Jurkat, Clone E6-1 (cell line): Measurements from ENCODE around the gene NIT1.

Experiments
- DNase-seq: peaks from one replicate; pipeline ENCODE4 v3.0.0-alpha.2; 2011; ENCODE audit warnings: low read depth, low spot score
- H3K4me3 ChIP-seq: 2 replicates; pipeline ENCODE4 v1.5.1; 2011; ENCODE audit warnings: mild to moderate bottlenecking, low read length, control low read depth, moderate library complexity

NIT1 gene

DNA sequence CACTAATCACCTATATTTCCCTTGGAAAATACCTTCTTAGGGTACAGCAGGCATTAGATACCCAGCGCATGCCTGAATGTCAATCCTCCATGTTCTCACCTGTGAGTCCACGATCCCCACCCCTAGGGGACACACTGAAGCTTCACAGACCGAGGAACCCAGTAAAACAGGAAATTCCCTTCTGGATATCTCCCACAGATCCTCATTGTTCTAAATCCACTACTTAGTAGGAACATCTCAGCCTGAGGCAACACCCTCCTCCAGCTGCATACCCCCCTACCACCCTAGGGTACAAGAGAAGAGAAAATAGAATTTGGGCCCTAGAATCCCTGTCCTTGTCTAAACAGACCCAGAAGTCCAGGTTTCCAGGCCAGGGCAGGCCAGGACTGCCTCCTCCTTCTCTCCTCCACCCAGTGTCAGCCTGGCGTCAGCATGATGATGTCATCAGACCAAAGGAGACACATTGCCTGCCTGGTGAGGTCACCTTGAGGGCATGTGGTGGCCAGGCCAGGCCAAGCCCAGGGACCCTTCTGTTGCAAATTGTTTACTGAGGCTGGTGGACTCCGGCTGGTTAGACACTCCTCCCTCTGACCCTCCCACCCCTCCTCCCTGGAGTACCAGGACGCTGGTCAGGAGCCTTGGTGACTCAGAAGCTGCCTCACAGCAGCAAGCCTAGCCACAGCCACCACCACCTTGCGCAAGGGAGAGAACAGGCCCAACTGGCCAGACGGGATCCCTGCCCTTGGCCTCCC is 34.7 kb upstream of the NIT1 start:
- no peak for DNase-seq
- H3K4me3 ChIP-seq = no peak overlapping the region

DNA sequence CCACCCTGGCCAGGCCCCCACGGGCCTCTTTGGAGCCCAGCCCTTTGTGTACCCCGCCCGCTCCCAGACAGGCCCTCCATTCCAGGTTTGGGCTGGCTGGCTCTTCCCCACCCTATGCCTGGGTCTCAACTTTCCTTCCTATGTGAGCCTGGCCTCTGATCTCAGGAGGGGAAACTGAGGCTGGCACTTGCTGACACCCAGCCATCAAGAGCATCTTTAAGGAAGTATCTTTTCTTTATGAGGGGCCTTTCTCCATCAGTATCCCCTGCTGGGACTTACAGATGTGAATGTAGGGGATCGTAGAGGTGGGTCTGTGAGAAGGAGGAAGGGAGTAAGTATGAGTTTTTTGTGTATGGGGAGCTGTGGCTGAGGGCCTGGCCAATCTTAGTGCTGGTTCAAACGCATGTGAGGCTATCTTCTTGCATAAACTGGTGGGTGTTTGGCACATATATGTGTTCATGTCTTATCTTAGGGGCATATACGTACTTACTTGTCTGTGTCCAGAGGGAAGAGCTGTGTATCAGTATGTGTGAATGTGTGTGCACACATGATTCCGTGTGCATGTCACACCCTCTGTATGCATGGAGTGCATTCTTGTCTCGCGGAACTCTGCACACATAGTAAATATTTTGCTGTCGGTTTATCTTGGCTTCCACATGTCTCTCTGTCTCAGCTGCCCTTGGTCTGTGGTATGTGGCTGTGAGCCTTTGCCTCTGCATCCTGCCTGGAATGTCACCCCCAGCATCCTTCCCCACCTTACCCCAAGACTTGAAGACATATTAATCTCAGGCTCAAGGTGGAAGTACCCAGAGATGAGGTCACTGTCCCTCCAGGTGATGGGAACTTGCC is 33.9 kb upstream of the NIT1 start:
- no peak for DNase-seq
- no peak overlapping the region for H3K4me3 ChIP-seq

DNA sequence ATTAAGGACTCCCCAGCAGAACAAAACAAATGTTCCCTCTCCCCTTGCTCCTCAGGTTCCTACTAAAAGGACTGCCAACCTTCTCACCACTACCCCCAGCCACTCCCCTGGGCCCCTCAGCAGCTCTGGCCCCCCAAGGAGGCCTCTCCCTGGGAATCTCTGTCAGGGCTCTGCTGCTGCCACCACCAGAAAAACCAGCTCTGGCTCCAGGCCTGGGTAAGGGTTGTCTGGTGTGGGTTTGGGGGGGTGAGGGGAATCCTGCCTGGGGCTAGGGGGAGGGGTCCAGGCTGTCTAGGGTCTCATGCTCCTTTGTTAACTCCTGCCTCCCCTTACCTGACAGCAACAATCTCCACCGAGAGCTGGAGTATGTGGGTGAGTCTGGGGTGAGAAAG is 33.3 kb upstream of the NIT1 start:
- DNase-seq = no peak
- no peak overlapping the region for H3K4me3 ChIP-seq

DNA sequence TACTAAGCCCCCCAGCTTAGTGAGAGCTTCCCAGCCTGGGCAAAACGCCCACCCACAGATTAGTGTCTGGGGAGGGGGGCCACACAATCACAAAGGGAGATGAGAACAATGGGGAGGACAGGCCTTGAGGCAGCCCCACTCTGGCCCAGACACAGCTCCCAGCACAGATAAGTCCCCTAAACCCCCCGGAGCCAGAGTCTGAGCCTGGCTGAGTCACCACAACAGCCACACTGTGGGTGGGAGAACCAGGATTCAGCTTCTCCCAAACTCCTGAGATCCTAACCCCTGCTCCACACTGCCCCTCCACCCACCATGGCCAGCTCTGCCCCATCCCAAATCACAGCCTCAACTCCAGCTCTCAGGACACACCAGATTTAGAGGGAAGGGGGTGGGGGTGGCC is 32.7 kb upstream of the NIT1 start:
- H3K4me3 ChIP-seq = no peak overlapping the region
- no peak for DNase-seq

DNA sequence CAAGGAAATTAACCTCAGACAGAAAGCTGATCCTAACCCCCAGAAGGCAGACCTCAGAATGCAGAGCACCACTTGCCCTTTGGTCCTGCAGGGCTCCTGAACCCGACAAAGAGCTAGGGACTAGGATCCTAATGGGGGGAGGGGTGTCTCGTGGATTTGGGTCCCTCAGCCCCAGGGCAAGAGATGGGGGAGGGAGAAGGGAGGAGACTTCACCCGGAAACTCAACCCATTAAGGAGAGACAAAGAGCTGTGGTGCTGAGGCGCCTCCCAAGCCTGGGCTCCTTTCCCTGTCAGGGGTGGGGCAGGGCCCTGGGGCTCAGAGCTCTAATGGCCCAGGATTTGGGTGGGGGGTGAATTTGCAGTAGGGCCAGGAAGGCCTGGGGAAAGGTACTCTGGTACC is 31.4 kb upstream of the NIT1 start:
- H3K4me3 ChIP-seq = no peak overlapping the region

DNA sequence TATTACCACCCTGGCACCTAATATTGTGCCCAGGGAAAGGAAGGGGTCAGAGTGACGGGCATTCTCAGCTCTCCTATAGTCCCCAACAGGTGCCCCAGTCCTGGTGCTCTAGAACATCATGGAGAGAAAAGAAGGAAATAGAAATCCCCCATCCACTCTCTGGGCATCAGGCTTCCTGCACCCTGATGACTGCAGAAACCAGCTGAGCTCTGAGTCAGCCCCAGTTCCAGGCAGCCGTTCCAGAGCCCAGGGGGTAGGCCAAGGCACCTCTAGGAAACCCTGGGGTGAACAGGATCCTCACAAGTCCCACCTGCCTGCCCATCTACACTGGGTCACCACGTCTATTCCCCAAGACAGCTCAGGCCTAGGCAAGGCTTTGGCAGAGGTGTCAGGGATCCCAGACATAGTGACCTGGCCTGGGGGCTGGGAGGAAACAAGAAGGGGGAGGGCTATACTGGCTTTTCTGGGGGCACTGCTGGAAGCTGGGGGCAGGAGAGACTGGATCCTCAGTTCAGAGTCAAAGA is 29.3 kb upstream of the NIT1 start:
- DNase-seq = no peak
- no peak overlapping the region for H3K4me3 ChIP-seq

More for the DNA sequence above, 31.4 kb upstream of the NIT1 start:
- no peak for DNase-seq

DNA sequence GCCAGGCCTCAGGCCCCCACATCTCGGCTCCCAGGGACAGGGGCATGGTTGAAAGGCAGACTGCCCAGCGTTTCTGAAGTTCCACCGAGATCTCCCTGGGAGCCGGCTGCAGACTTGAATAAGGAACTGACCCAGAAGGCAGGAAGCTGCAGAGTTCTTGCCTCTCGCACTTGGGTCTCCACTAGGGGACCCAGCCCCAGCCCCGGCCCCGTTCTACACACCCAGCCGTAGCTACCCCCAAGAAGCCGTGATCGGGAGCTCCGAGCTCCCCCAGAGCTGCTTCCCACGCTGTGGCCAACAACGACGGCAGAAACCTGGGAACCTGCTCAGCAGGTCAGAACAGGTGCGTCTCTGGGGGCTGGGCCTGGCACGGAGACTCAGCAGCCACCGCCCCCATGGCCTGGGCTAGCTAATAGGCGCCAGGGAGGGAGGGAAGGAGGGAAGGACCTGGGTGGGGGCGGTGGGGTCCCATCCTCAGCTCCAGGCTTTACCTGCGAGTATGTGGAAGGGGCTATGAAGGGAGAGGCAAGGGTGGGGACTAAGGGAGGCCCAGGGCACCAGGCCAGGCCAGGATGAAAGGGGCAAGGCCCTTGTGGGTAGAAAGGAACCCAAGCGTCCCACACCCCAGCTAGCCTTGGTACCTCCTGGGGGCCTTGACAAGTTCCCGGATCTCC is 28.5 kb upstream of the NIT1 start, which contains the start of gene NECTIN4:
NECTIN4 (minus strand) TSS at position 308 of the 674 bp plus-strand sequence; CDS start at position 46, 262 bp downstream.
- no peak within 1 kb of the TSS for H3K4me3 ChIP-seq
- DNase-seq = no peak

DNA sequence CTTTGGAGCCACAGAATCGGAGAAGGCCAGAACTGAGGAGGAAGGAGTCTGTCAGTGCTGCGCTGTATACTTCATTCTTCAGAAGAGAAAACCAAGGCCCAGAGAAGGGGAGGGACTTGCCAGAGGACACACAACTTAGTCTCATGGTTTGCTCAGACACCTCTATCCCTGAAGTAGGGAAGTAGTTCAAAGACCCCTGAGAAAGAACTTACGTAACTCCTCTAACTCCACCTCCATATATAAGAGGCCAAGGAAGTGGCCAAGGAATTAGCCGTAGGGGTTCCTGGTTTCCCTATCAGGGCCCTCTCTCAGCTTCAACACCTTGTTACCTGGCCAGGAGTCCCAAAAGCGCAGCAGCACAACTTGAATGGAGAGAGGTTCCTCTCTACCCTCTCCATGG is 28.0 kb upstream of the NIT1 start:
- no peak overlapping the region for H3K4me3 ChIP-seq
- no peak for DNase-seq

DNA sequence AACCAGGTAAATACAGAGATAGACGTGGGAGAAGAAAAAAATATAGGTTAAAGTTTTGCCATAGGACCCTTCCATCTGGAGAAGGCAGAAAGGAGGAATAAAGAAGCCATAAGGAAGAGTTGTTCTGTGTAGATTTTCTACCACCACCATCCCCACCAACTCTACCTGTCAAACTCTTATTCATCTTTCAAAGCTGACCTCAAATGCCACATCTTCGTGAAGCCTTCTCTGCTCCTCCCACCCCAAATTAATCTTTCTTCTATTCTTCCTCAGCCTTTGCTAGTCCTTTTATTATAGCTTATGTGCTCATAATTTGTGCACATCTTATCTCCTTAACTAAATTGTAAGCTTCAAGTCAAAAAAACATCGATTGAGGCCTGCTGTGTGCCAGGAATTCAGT is 27.3 kb upstream of the NIT1 start:
- DNase-seq = no peak
- H3K4me3 ChIP-seq = no peak overlapping the region

DNA sequence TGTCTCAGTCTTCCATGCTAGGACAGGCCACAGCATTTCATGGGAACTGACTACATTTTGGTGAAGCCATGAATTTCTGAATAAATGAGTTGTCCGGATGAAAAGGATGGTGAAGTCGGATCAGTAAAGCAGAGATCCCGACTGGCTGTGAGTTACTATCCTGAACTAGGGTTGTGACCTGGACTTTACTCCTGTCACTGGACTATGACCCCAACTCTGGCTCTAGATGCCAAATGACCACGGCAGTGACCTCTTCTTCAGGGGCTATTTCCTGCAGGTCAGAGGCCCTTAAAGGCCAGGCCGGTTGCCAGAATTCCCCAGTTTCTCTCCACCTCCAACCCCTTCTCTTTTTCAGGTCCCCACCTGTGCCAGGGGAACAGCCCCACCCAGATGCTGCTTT is 26.8 kb upstream of the NIT1 start:
- no peak overlapping the region for H3K4me3 ChIP-seq
- no peak for DNase-seq

DNA sequence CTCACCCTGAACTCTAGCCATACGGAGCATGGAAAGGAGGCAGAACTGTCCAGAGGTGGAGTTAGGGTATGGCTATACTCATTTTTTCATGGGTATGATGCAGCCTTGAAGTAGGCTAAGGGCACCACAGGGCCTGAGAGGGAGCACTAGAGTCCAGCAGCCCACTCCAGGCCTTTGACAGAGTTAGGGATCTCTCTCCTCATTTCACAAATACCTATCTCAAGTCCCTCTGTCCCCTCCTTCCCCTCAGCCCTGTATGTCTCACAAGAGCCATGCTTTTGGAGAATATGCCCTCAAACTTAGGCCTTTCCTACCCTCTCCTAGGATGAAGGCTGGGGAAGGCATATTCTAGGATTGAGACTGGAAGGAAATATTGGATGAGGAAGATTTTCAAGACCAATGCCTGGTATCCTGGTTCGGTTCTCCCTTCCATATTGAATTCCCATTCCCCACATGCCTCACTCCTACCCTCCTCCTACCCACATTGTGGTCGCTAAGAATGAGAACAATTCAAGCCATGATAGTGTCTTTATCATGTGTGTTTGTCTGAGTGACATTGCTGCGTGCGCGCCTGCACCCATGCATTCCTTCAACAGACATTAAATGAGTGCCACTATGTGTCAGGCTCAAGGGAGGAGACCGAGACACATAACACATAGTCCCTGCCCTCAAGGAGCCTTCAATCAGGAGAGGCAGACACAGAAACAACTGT is 26.0 kb upstream of the NIT1 start:
- H3K4me3 ChIP-seq = no peak overlapping the region
- DNase-seq = no peak

DNA sequence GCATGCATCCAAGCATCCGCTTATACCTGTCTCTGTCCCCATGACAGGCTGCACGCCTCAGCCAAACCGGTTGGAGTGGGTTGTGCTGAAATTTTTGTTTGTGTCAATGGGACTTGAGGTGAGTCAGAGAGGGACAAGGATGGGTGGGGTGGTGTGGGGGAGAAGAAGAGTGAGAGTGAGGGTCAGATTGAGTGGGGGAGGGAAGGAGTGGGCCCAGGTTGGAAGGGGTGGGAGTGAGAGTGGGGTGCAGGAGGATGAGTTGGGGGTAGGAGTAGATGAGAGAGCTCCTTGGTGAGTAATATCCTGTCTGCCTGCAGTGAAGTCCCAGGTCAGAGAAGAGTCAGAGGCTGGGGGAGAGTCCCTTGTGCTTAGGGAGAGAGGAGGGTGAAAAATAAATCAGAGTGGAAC is 25.3 kb upstream of the NIT1 start:
- no peak overlapping the region for H3K4me3 ChIP-seq
- DNase-seq = no peak

DNA sequence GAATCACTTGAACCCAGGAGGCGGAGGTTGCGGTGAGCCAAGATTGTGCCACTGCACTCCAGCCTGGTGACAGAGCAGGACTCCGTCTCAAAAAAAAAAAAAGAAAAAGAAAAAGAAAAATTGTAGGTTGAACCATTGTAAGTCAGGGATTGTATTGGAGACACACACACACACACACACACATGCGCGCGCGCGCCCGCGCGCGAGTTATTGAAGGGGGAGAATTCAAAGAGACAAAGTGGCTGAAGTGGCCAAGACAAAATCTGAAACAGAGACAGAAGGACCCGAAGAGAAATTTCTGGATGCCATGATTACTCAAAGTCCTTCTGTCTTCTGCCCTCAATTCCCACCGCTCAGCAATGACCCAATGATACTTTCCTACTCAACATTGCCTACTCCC is 23.4 kb upstream of the NIT1 start:
- no peak for DNase-seq
- no peak overlapping the region for H3K4me3 ChIP-seq

DNA sequence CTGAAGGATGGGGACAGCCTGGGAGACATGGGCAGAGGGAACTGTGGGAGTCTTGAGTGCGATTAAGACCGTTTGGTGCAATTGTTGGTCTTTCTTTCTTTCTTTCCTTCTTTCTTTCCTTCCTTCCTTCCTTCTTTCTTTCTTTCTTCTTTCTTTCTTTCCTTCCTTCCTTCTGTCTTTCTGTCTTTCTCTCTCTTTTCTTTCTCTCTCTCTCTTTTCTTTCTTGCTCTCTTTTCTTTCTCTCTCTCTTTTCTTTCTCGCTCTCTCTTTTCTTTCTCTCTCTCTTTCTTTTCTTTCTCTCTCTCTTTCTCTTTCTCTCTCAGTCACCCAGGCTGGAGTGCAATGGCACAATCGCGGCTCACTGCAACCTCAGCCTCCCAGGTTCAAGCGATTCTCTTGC is 22.7 kb upstream of the NIT1 start:
- no peak for DNase-seq
- H3K4me3 ChIP-seq = no peak overlapping the region

DNA sequence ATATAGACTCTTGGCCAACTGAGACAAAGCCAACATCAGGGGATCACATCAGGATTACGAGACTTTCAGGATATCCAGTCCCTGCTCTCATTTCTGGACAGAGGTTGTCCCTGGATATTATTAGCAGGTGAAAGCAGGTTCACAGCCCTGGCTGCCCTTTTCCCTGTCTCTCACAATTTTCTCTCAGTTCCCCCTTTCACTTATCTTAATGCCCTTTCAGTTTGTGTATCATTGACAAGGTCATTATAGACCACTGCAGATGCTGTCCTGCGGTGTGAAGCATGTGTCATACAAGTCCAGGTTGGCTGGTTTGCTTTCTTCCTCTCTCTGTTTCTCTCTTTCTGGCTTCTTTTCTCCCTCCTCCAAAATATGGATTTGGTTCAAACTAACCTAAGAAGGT is 21.9 kb upstream of the NIT1 start:
- no peak for DNase-seq
- no peak overlapping the region for H3K4me3 ChIP-seq

DNA sequence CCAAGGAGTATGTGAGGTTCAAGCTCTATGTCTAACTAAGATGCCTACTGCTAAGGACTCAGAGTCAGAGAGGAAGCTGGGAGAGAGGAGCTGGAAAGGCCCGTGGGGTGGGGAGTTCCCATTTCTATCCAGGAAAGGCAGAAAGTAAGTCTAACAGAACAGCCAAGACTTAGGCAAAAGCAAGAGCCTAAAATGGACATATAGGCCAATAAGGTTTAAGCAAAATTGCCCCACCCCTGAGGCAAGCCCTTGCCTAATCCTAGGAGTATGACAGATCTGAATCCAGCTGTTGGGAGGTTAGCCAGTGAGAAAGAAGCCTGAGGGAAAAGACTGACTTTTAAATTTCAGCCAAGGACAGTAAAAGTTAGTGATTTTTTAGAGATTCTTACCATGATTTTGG is 21.4 kb upstream of the NIT1 start:
- no peak for DNase-seq
- H3K4me3 ChIP-seq = no peak overlapping the region

DNA sequence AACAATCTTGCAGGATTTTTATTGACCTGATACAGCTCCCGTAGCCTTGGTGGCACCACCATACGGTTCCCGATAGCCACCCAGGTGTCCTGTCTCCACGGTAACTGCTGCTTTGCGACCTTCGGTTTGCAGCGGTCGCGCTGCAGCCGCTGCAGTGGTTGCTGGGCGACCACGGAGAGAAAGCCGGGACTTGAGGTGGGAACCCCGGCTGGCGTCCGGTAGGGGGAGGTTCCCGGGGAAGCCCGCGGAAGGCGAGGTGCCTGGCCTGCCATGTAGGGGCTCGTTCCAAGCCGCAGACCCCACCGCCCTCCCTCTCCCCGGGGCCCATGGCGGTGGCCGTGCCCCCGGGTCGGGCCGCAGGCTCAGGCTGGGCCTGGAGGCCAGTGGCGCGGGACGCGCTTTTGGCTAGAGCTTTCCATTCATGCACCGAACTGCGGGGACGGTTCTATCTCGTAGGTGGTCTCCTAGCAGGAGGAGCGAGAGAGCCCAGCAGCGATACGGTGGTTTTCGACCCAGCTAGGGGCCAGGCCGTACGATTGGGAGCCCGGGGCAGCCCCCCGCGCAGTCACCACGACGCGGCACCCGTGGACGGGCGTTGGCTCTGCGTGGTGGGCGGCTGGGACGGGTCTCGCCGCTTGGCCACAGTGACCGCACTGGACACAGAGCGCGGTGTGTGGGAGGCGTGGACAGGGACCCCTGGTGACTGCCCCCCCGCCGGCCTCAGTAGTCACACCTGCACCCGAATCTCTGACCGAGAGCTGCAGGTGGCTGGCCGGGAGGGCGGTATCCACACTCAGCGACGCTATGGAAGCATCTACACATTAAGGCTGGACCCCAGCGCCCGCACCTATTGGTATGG is 19.5 kb upstream of the NIT1 start, which contains the start of gene KLHDC9:
KLHDC9 (plus strand) TSS at position 152 of the 859 bp plus-strand sequence; CDS start at position 327, 175 bp downstream.
- peak within 1 kb of the TSS; percentile 54 for H3K4me3 ChIP-seq
- DNase-seq = peak; percentile 82

DNA sequence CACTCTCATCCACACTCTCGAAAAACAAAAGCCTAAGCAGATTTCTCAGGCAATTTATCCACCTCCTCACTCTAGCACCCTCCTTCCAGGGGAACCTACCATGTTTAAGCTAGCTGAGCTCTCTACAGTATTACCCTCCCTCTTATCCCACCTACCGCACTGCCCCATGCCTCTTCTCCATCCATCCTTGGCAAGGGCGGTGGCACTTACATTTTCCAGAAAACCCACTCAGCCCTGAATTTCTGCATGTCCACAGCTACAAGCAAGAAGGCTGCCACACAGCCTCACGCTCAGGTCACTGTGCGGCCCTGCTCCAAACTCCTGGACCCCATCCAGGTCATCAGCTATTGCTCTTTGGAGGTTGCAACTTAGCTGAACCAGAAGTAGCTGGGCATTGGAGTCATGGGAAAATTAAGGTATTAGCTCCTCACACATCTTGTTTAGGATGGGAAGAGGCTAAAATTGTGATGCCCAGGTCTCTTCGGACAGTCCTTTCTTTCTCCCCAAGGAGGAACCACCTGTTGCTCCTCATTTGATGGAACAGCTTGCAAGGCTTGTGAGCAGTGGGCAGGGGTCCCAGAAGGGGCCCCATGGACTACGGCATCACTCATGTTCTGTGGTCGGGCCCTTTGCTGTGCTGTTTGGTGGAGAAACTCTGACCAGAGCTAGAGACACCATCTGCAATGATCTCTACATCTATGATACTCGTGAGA is 18.7 kb upstream of the NIT1 start:
- H3K4me3 ChIP-seq = no peak overlapping the region
- DNase-seq = no peak
